Articular chondrocyte of knee joint (primary cell): ENCODE data around the gene VOPP1. TPM values are rescaled to one million over a fixed set of nuclear protein-coding genes. Genes with fewer than 3 reads are reported as not detected.

Experiments
- total RNA-seq: library from RNA; depleted of rRNA; stranded (reverse); fragments of >200 nt; gene quantifications from 2 replicates; pipeline ENCODE4 v1.2.3, GENCODE V29; 2012

The VOPP1 gene
- 41.3 and 51.1 TPM in 2 replicates for total RNA-seq

DNA sequence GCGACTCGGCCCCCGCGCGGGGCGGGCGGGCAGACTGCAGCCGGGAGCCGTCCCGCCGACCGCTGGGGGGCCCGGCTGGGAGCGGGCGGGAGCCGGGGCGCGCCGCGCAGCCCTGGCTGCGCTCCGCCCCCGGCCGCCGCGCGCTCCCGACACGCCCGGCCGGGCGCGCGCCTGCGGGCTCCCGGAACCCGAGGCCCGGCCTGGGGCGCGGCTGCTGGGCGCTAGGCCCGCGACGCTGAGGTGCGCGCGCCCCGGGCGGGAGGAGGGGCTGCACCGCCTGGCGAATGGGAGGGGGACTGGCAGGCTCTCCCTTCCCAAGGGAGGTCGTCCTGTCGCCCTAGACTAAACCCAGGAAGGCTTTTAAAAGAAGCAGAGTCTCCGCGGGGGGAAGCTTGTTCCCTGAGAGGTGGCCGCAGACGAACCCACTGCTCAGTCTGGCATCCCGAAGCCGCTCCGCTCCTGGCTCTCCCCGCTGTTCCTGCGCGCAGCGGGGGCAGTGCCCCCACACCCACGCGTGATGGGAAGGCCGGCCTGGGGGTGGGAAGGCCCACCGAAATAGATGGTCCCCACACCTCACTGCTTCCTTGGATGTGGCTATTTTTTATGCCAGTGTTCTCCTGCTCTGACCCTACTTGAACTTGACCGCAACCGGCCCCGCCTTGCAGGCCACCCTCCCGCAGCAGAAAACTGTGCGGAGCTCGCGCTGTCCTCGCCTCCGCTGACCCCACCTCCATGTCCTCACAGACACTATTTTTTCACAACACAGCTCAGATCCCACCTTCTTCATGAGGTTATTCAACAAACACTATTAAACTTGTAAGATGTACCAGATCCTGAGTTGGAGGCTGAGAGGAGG is at the start of gene VOPP1:
Gene VOPP1, minus strand, starts transcription at position 125 of the 856 bp plus-strand sequence. CDS start 178 bp downstream, outside the sequence.

Other genes with a start within 250 kb of the VOPP1 start
- 14.8 and 20.4 TPM in 2 replicates for gene LANCL2, start 207.2 kb downstream of the VOPP1 start, total RNA-seq